ENCODE measurements around the gene PFKM. TPM values are rescaled to one million over a fixed set of nuclear protein-coding genes. Genes with fewer than 3 reads are reported as not detected.

The PFKM gene
- total and polyA plus RNA-seq, 9 of the 15 experiments (the other 6 are each of a cell fraction or from before 2014, with no cell fraction given) = 16.5 to 39.9 (median 31.7) TPM

- TF ChIP-seq CTCFL (IDR thresholded peaks at IDR 0.05; ENCODE audit: borderline replicate concordance, insufficient read depth, low read depth, low read length, poor library complexity, severe bottlenecking) (no peak), ARID1B (IDR thresholded peaks at IDR 0.05) (no peak), CGGBP1 (CRISPR knock-in tag; IDR thresholded peaks at IDR 0.05) (no peak), CC2D1A (IDR thresholded peaks at IDR 0.05) (peak; percentile 66; the same call in 1 of the 2 replicates), XRCC3 (IDR thresholded peaks at IDR 0.05) (no peak), SAFB (IDR thresholded peaks at IDR 0.05; ENCODE audit: borderline replicate concordance, low read depth, low read length) (no peak), RAD21 (CRISPR knock-in tag; conservative IDR thresholded peaks at IDR 0.05 in 1 of 2, IDR thresholded peaks at IDR 0.05 in 1 of 2) (peak; percentile 89 to 94), ZNF282 (CRISPR knock-in tag; IDR thresholded peaks at IDR 0.05) (no peak), CREB3 (tag; conservative IDR thresholded peaks at IDR 0.05; ENCODE audit: low read depth) (no peak), ZFPM2 (CRISPR knock-in tag; IDR thresholded peaks at IDR 0.05) (no peak), RHOXF2B (CRISPR knock-in tag; conservative IDR thresholded peaks at IDR 0.05) (no peak), SNIP1 (IDR thresholded peaks at IDR 0.05; ENCODE audit: low read depth) (no peak), ZNF639 (CRISPR knock-in tag; conservative IDR thresholded peaks at IDR 0.05 in 1 of 2, IDR thresholded peaks at IDR 0.05 in 1 of 2) (no peak), TSC22D4 (tag; IDR thresholded peaks at IDR 0.05) (no peak), ZNF354B (CRISPR knock-in tag; IDR thresholded peaks at IDR 0.05) (no peak), GTF2F1 (IDR thresholded peaks at IDR 0.05; ENCODE audit: low read depth, low read length) (no peak), ETS2 (tag; IDR thresholded peaks at IDR 0.05; ENCODE audit: borderline replicate concordance, poor library complexity, severe bottlenecking) (no peak)
- TF ChIP-seq, protein P1, sequence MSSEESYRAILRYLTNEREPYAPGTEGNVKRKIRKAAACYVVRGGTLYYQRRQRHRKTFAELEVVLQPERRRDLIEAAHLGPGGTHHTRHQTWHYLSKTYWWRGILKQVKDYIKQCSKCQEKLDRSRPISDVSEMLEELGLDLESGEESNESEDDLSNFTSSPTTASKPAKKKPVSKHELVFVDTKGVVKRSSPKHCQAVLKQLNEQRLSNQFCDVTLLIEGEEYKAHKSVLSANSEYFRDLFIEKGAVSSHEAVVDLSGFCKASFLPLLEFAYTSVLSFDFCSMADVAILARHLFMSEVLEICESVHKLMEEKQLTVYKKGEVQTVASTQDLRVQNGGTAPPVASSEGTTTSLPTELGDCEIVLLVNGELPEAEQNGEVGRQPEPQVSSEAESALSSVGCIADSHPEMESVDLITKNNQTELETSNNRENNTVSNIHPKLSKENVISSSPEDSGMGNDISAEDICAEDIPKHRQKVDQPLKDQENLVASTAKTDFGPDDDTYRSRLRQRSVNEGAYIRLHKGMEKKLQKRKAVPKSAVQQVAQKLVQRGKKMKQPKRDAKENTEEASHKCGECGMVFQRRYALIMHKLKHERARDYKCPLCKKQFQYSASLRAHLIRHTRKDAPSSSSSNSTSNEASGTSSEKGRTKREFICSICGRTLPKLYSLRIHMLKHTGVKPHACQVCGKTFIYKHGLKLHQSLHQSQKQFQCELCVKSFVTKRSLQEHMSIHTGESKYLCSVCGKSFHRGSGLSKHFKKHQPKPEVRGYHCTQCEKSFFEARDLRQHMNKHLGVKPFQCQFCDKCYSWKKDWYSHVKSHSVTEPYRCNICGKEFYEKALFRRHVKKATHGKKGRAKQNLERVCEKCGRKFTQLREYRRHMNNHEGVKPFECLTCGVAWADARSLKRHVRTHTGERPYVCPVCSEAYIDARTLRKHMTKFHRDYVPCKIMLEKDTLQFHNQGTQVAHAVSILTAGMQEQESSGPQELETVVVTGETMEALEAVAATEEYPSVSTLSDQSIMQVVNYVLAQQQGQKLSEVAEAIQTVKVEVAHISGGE (CRISPR knock-in tag; IDR thresholded peaks at IDR 0.05) = no peak
These were observed 46.2 kb downstream of the PFKM start (continued) for GRCh38 chr12:48165089-48165981.
